ENCODE results near the gene PKMYT1. TPM values are rescaled to one million over a fixed set of nuclear protein-coding genes. Genes with fewer than 3 reads are reported as not detected.

The PKMYT1 gene
- total and polyA plus RNA-seq, 9 of the 15 experiments (the other 6 are each of a cell fraction or from before 2014, with no cell fraction given): 8.7 to 201 (median 37.8) TPM

DNA sequence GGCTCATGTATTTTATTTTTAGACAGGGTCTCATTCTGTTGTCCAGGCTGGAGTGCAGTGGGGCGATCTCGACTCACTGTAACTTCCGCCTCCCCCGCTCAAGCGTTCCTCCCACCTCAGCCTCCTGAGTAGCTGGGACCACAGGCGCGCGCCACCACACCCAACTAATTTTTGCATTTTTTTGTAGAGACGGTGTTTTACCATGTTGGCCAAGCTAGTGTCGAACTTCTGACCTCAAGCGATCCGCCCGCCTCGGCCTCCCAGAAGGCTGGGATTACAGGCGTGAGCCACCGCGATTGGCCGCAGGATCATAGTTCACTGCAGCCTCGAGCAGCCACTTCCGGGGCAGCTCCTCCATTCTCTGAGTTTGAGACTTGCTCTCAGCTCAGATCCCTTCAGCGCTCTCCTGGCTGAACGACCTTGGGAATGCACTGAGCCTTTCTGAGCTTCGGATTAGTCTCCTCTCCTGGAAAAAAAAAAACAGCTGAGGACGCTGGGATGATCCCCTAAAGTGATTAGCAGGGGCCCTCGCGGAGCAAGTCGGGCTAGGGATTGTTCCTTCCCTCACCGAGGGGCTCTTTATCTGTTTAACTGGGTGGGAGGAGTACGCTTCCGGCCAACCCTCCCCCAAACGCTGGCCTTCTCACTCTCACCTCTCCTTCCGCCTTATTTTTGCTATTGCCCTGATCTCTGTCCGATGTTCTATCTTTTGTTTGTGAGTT lies 1.1 kb upstream of the PKMYT1 start (continued):
- TF ChIP-seq ZNF407 (IDR thresholded peaks at IDR 0.05; ENCODE audit: low read depth) (no peak), HDAC8 (tag; IDR thresholded peaks at IDR 0.05) (no peak), PHF20 (IDR thresholded peaks at IDR 0.05; ENCODE audit: partially characterized antibody) (no peak), ARHGAP35 (IDR thresholded peaks at IDR 0.05; ENCODE audit: partially characterized antibody) (no peak), ZNF347 (CRISPR knock-in tag; IDR thresholded peaks at IDR 0.05; ENCODE audit: low read depth) (no peak), RFX1 (IDR thresholded peaks at IDR 0.05) (no peak), FOXP4 (CRISPR knock-in tag; IDR thresholded peaks at IDR 0.05; ENCODE audit: borderline replicate concordance) (0 out of 2 replicates have a peak, but pooled peaks have one; percentile 22), TCF3 (CRISPR knock-in tag; IDR thresholded peaks at IDR 0.05) (no peak), ZNF436 (CRISPR knock-in tag; IDR thresholded peaks at IDR 0.05) (no peak)
- TF ChIP-seq, protein P1, sequence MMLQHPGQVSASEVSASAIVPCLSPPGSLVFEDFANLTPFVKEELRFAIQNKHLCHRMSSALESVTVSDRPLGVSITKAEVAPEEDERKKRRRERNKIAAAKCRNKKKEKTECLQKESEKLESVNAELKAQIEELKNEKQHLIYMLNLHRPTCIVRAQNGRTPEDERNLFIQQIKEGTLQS (IDR thresholded peaks at IDR 0.05): no peak
- TF ChIP-seq, protein P1 (CRISPR knock-in tag; conservative IDR thresholded peaks at IDR 0.05): no peak
- TF ChIP-seq, protein P2, sequence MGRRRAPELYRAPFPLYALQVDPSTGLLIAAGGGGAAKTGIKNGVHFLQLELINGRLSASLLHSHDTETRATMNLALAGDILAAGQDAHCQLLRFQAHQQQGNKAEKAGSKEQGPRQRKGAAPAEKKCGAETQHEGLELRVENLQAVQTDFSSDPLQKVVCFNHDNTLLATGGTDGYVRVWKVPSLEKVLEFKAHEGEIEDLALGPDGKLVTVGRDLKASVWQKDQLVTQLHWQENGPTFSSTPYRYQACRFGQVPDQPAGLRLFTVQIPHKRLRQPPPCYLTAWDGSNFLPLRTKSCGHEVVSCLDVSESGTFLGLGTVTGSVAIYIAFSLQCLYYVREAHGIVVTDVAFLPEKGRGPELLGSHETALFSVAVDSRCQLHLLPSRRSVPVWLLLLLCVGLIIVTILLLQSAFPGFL (CRISPR knock-in tag; IDR thresholded peaks at IDR 0.05): no peak
